ENCODE measurements around the gene PFKP. TPM values are rescaled to one million over a fixed set of nuclear protein-coding genes. Genes with fewer than 3 reads are reported as not detected.
"Not testable (repeated sequence)": the region's sequence is repeated elsewhere in the genome, so short reads cannot be mapped to it uniquely, and the experiment has no call there.

Gene PFKP
- total RNA-seq, 1 experiment from 2014 or later = 178 TPM

DNA sequence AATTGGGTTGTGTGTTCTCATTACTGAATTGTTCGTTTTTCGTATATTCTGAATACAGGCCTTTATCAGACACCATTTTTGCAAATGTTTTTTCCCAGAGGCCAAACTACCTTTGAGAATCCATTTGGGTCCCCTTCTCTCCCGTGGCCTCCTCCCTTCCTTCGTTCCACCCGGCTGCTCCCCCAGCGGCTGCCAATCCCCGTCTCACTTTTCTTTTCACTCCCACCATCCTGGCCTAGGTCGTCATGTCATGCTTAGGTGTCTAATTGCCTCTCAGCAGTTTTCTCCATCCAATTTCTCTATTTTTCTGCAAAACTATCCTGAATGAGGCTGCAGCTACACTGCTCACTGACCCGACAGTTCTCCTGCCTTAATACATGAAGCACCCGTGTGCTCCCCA lies 87.3 kb downstream of the PFKP start:
- no peak for DNase-seq (ENCODE audit: low spot score)

GRCh38 chr10:3159152-3159551 lies 91.8 kb downstream of the PFKP start:
- DNase-seq (ENCODE audit: low spot score) = no peak

DNA sequence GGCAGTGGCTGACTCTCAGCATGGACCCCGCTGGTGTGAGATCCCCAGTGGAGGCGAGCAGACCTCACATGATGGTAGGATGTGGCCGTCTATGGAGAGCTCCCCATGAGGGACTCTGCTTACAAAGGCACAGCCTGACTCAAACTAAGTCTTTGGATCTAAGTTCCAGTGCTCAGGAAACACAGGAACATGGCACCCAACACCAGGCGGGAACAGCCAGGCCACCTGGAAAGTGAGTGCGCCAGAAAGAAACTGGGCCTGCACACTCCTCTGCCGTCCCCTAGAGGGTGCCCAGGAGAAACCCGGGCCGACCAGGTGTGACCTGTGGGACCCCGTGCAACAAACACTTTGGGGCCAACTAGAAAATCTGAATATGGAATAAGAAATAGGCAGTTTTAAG lies 95.2 kb downstream of the PFKP start:
- no peak for DNase-seq (ENCODE audit: low spot score)

DNA sequence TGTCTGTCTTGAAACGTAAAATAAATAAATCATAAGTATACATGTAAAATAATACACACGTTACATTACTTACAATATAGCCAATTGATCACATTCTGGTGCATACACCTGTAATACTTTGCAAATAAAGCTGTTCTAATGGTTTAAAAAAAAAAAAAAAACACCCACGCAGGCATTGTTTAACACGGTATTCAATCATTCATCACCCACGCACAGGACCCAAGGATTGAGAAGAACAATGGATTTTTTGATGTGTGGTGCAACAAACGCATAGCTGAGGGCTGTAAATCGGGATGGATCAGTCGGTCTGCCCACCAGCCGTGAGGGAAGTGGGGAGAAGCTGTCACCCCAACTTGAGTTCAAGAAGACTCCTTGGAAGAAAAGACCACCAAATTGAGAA lies 96.5 kb downstream of the PFKP start:
- no peak for DNase-seq (ENCODE audit: low spot score)

- no peak for DNase-seq (ENCODE audit: low spot score)
Measured at GRCh38 chr10:3165196-3165595, 97.8 kb downstream of the PFKP start.

DNA sequence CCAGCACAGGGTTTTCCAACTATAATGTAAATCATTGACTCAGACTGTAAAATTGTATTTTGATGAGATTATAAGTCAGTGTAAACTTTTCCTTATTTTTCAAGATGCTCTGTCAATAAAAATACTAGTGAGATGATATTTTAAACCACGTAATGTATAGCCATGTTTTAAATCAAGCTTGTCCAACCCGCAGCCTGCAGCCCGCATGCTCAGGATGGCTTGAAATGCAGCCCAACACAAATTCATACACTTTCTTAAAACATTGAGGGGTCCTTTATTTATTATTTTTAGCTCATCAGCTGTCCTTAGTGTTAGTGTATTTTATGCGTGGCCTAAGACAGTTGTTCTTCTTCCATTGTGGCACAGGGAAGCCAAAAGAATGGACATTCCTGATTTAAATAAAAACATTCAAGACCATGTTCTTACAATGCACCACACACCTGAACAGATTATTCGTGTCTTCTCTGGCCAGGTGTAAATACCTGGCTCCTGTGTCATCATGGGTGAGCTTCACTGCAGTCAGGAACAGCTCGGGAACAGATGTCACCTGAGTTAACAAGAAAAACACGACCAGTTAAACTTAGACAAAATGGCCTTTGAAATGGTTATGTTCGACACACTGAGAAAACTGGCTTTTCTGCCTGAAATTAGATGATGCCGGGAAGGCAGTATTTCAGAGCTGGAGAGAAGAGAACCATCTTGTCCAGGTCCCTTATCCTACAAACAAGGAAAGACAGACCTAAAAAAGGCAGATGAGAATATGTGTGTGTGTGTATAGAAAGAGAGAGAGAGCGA lies 99.3 kb downstream of the PFKP start:
- DNase-seq (ENCODE audit: low spot score) = no peak

DNA sequence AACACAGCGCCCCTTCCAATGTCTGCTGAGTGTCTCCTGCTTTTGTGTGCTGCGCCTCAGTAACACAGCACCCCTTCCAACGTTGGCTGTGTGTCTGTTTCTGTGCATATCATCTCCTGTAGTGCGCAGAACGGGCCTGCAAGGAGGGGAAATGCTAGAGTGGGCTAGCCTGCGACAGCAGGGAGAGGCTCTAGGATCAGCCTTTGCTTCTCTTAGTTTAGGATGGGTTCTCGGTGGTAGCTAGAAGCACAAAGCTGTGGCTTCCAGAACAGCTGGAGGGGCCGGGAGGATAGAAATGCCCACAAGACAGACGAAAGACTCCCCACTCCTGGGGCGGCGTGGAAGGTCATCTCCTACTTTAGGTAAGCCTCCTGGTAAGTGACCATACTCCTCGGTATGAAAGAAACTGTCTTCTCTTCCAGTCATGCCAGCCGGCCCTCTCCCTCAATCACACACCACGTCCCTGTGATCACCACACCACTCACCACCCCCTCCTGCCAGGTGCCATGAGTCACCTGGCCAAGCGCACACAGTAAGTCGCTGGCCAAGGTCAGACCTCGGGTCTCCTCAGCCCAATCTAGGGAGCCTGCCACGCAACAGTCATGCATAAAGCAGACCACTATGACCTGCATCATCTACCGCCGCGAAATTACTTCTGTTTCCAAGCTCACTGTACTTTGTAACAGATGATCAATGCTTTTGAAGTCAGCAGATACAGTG lies 100.4 kb downstream of the PFKP start:
- no peak for DNase-seq (ENCODE audit: low spot score)

DNA sequence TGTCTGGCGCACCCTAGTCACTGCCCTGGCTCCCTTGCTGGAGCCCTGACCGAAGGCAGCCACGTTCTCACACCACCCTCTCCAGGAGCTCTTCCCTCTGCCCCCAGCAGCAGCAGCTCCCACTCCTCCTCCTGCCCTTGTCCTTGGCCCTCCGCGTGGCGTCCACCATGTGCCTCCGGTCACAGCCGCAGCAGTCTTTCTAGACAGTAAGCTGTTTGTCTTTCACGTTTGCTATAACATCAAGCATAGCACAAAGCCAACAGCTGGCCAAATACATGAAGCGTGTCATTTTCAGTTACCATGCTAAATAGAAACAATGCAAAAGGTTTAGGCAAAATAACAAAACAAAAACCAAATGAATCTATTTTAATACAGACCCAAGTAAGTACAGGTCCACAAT lies 101.9 kb downstream of the PFKP start:
- DNase-seq (ENCODE audit: low spot score) = no peak

DNA sequence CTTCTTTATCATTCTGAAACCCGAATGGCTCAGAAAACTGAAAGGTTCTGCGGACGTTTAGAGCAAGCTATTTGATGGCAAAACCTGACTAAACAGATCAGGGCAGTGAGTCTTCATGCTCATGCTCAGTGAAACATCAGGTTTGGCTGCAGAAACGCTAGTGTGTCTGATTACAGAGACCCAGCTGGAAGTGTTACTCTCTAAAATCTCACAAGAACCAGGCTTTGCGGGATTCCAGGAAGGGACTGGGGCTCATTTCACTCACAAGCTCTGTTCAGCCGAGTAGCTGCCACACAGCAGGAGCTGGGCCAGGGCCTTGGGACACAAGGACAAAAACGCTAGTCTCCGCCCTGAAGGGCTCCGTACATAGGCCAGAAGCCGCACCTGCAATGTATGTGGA lies 102.3 kb downstream of the PFKP start:
- no peak for DNase-seq (ENCODE audit: low spot score)

DNA sequence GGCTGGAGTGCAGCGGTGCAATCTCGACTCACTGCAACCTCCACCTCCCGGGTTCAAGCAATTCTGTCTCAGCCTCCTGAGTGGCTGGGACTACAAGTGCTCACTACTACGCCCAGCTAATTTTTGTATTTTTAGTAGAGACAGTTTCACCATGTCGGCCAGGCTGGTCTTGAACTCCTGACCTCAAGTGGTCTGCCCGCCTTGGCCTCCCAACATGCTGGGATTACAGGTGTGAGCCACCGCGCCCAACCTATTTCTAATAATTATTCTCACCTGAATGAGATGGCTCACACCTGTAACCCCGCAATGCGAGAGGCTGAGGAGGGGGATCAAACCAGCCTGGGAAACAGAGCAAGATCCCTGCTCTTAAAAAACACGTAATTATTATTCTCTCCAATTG lies 104.1 kb downstream of the PFKP start:
- DNase-seq (ENCODE audit: low spot score) = not testable (repeated sequence)

- peak; percentile 69 for DNase-seq (ENCODE audit: low spot score)
Measured at GRCh38 chr10:3172081-3172445, 104.7 kb downstream of the PFKP start.

DNA sequence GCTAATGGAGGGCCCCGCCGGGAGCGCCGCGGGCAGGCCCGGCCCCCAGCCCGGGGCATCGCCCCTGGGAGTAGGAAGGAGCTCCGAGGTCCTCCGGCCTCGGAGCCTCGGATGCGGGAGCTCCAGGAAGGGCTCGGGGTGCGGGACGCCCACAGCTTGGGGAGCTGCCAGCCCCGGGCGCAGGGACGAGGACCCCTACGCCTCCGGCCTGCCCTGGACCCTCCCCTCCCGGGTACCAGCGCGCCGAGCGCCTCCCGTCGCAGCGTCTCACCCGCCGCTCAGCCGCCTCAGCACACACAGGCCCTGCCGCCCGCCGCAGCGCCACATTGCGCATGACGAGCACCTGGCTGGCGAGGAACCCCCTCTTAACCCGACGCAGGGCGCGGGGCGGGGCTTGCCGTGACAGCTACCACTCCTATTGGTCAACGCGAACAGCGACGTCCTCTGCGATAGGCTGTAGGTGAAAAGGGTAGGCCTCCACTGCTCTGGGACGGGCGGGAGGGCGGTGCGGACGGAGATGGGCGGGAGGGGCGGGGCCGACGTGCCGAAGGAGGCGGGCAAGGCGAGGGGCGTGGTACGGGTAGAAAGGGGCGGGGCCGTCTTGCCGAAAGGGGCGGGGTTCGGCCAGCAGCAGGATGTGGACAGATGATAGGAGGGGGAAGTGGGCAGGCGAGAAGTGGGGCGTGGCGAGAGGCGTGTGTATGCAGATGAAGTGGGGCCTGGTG lies 105.3 kb downstream of the PFKP start, which contains the start of gene PITRM1:
Gene PITRM1, minus strand, starts transcription at position 337 of the 725 bp plus-strand sequence. Its CDS starts 10 bp downstream, at position 327.
- peak; percentile 99 for DNase-seq (ENCODE audit: low spot score)

DNA sequence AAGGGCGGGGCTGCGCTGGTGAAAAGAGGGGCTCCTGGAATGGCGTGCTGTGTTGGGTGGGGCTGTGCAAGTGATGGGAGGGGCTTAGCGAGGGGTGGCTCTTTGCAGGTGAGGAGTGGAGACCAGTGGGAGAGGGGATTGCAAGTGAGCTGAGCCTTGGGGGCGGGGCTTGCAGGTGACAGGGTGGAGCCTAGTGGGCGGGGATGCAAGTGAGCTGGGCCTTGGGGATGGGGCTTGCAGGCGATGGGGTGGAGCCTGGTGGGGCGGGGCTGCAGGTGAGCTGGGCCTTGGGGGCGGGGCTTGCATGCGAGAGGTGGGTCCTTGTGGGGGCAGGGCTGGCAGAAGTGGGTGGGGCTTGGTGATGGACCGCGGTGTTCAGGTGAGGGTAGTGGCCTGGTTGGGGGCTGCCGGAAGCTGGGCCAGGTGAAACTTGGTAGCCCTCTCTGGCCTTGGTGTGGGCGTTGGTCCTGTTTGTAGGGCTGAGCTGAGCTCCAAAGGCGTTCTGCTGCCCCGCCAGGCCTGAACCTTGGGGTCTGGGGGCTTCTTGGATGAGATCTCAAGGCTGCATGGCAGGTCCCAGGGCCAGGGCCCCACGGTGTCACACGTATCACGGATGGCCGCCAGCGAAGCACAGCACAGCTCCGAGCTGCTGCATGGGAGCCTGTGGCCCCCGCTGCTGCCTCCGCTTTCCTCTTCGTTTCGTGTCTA lies 106.0 kb downstream of the PFKP start:
- peak; percentile 97 for DNase-seq (ENCODE audit: low spot score)

DNA sequence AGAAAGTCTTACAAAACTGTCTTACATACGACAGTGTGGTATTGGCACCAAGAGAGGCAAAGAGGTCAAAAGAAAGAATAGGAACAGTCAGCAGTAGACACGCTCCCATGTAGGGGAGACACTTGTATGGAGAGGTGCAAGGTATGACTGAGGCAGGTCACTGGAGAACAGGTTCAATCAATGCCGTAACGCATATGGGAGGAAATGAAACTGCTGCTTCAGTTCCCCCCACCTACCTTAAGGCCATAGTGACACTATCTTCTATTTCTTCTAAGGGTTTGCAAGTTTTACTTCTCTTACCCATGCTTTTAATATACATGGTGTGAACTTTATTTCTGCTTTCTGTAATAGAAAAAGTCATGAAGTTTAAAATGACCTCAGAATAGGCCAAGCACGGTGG lies 110.7 kb downstream of the PFKP start:
- no peak for DNase-seq (ENCODE audit: low spot score)

- DNase-seq (ENCODE audit: low spot score) = no peak
Measured at GRCh38 chr10:3179174-3179573, 111.8 kb downstream of the PFKP start.

GRCh38 chr10:3180355-3181025 lies 113.1 kb downstream of the PFKP start:
- DNase-seq (ENCODE audit: low spot score) = no peak

DNA sequence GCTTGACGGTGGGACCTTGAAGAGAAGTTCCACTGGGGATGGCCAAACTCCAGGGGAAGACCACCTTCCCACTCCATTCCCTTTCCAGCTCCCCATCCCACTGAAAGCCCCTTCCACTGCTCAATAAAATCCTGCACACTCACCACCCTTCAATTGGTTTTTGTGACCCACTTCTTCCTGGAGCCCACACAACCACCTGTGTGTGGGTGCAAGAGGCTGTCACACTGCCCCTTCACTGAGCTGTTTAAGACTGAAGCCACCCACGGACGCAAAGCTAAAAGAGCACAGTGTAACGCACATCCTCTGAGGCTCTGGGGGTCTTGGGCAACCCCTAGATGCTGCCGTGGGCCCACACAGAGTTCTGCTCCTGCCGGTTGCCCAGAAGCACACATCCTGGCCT lies 118.0 kb downstream of the PFKP start:
- DNase-seq (ENCODE audit: low spot score) = no peak

- DNase-seq (ENCODE audit: low spot score) = no peak
Measured at GRCh38 chr10:3186368-3186767, 119.0 kb downstream of the PFKP start.
